Measurements from ENCODE around the gene STXBP6. TPM values are rescaled to one million over a fixed set of nuclear protein-coding genes. Genes with fewer than 3 reads are reported as not detected.

STXBP6 gene
- total and polyA plus RNA-seq, 2 of the 13 experiments (the other 11 are each of a cell fraction or from before 2014, with no cell fraction given), result 35.3 to 42.8 TPM

DNA sequence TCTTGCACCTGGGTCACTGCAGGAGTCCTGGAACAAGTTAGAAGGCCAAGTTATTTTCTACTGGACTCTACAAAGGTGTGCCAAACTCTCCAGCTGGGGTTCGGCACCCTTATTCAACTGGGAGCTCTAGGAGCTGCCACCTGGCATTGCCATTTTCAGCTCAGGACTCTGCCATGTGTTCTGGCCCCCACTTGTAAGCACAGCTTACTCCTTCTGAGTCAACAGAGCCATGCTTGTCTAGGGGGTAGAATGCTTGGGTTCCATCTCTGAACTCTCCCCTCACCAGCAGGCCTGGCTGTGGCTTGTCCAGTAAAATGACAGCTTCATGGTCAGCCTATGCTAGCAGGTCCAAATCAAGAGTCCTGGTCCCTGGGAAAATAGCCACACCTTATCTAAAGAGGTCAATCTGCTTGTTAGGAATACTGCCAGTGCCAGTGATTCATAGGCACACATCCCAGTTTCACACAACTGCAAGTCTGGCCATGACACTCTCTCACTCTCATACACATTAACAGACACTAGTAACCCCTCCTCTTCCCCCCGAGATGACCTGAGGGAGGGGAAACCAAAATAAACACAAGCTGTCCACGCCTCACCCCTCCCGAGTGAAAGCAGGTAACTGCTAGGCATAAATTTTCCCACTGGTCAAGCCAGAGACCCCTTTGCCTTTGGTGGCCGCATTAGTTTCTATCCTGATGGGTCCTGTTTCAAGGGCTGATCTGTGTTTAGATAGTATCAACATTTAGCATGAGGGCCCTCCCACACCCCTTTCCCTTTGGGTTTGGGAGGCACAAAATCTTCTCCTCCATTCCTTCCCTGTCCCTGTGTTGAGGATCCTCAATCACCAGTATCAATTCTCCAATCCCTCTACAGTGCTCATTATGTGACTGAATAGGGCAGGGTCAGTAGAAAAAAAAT, 233.7 kb downstream of the STXBP6 start (continued):
- TF ChIP-seq, protein P1, sequence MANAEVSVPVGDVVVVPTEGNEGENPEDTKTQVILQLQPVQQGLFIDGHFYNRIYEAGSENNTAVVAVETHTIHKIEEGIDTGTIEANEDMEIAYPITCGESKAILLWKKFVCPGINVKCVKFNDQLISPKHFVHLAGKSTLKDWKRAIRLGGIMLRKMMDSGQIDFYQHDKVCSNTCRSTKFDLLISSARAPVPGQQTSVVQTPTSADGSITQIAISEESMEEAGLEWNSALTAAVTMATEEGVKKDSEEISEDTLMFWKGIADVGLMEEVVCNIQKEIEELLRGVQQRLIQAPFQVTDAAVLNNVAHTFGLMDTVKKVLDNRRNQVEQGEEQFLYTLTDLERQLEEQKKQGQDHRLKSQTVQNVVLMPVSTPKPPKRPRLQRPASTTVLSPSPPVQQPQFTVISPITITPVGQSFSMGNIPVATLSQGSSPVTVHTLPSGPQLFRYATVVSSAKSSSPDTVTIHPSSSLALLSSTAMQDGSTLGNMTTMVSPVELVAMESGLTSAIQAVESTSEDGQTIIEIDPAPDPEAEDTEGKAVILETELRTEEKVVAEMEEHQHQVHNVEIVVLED (CRISPR knock-in tag; IDR thresholded peaks at IDR 0.05; ENCODE audit: borderline replicate concordance), result peak; percentile 23; the same call in 1 of the 2 replicates
- TF ChIP-seq STAG1 (CRISPR knock-in tag; IDR thresholded peaks at IDR 0.05) (peak; percentile 54), PPARG (CRISPR knock-in tag; conservative IDR thresholded peaks at IDR 0.05) (peak; percentile 66; the same call in 1 of the 2 replicates), ZNF746 (CRISPR knock-in tag; IDR thresholded peaks at IDR 0.05) (peak; percentile 28), REPIN1 (CRISPR knock-in tag; IDR thresholded peaks at IDR 0.05; ENCODE audit: borderline replicate concordance, low read depth) (peak; percentile 84; the same call in 1 of the 2 replicates), ZNF788 (CRISPR knock-in tag; IDR thresholded peaks at IDR 0.05; ENCODE audit: borderline replicate concordance) (peak; percentile 89; the same call in 1 of the 2 replicates), ZNF331 (CRISPR knock-in tag; IDR thresholded peaks at IDR 0.05) (peak; percentile 77), ZNF770 (CRISPR knock-in tag; IDR thresholded peaks at IDR 0.05) (no peak), ZSCAN9 (CRISPR knock-in tag; IDR thresholded peaks at IDR 0.05; ENCODE audit: borderline replicate concordance) (peak; percentile 93), ZNF577 (CRISPR knock-in tag; IDR thresholded peaks at IDR 0.05; ENCODE audit: borderline replicate concordance, low read depth) (no peak; the same call in 1 of the 2 replicates), POGZ (CRISPR knock-in tag; IDR thresholded peaks at IDR 0.05) (peak; percentile 98), ZNF883 (CRISPR knock-in tag; IDR thresholded peaks at IDR 0.05; ENCODE audit: not compliant biosample characterization) (peak; percentile 36), NFATC3 (CRISPR knock-in tag; IDR thresholded peaks at IDR 0.05) (no peak), ZNF570 (CRISPR knock-in tag; IDR thresholded peaks at IDR 0.05; ENCODE audit: borderline replicate concordance) (no peak; the same call in 1 of the 2 replicates), ZNF737 (CRISPR knock-in tag; IDR thresholded peaks at IDR 0.05; ENCODE audit: borderline replicate concordance) (no peak), CENPT (CRISPR knock-in tag; IDR thresholded peaks at IDR 0.05; ENCODE audit: low read depth) (no peak), HNRNPL (IDR thresholded peaks at IDR 0.05; ENCODE audit: low read depth, low read length) (no peak), ARID2 (CRISPR knock-in tag; IDR thresholded peaks at IDR 0.05; ENCODE audit: borderline replicate concordance) (no peak), MIER3 (CRISPR knock-in tag; IDR thresholded peaks at IDR 0.05; ENCODE audit: borderline replicate concordance) (peak; percentile 93; the same call in 1 of the 2 replicates), SMARCE1 (IDR thresholded peaks at IDR 0.05; ENCODE audit: borderline replicate concordance) (no peak)
- TF ChIP-seq, protein P2, sequence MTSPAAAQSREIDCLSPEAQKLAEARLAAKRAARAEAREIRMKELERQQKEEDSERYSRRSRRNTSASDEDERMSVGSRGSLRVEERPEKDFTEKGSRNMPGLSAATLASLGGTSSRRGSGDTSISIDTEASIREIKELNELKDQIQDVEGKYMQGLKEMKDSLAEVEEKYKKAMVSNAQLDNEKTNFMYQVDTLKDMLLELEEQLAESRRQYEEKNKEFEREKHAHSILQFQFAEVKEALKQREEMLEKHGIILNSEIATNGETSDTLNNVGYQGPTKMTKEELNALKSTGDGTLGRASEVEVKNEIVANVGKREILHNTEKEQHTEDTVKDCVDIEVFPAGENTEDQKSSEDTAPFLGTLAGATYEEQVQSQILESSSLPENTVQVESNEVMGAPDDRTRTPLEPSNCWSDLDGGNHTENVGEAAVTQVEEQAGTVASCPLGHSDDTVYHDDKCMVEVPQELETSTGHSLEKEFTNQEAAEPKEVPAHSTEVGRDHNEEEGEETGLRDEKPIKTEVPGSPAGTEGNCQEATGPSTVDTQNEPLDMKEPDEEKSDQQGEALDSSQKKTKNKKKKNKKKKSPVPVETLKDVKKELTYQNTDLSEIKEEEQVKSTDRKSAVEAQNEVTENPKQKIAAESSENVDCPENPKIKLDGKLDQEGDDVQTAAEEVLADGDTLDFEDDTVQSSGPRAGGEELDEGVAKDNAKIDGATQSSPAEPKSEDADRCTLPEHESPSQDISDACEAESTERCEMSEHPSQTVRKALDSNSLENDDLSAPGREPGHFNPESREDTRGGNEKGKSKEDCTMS (CRISPR knock-in tag; conservative IDR thresholded peaks at IDR 0.05), result no peak; the same call in 1 of the 2 replicates

Data from HepG2 (cell line).